CD4-positive, alpha-beta T cell treated with Interleukin-17A for 1 hour (primary cell): ENCODE measurements around the gene CBX6.
"Not testable (repeated sequence)": the region's sequence is repeated elsewhere in the genome, so short reads cannot be mapped to it uniquely, and the experiment has no call there.

ENCODE experiments used
- DNase-seq: peaks from one replicate; pipeline ENCODE4 v3.0.0-alpha.2; 2020

CBX6 gene

GRCh38 chr22:38860283-38861169 is 11.5 kb downstream of the CBX6 start:
- no peak for DNase-seq

- DNase-seq: no peak
Observed at GRCh38 chr22:38859581-38860282, 12.3 kb downstream of the CBX6 start.

- DNase-seq: no peak
Observed at GRCh38 chr22:38858492-38858891, 13.5 kb downstream of the CBX6 start.

- not testable (repeated sequence) for DNase-seq
Observed at GRCh38 chr22:38854476-38854875, 17.5 kb downstream of the CBX6 start.

GRCh38 chr22:38853883-38854282 is 18.1 kb downstream of the CBX6 start:
- DNase-seq: not testable (repeated sequence)

GRCh38 chr22:38853196-38853651 is 18.8 kb downstream of the CBX6 start:
- no peak for DNase-seq

GRCh38 chr22:38852522-38852921 is 19.5 kb downstream of the CBX6 start:
- no peak for DNase-seq

- DNase-seq: no peak
Observed at GRCh38 chr22:38850941-38851849, 20.8 kb downstream of the CBX6 start.

- DNase-seq: no peak
Observed at GRCh38 chr22:38850399-38850798, 21.6 kb downstream of the CBX6 start.

- DNase-seq: no peak
Observed at GRCh38 chr22:38849811-38850210, 22.2 kb downstream of the CBX6 start.

- no peak for DNase-seq
Observed at GRCh38 chr22:38846412-38846811, 25.6 kb downstream of the CBX6 start.

- DNase-seq: no peak
Observed at GRCh38 chr22:38845004-38845740, 26.8 kb downstream of the CBX6 start.

- DNase-seq: no peak
Observed at GRCh38 chr22:38844315-38845003, 27.6 kb downstream of the CBX6 start.

GRCh38 chr22:38843657-38844314 is 28.2 kb downstream of the CBX6 start, which contains the start of gene NPTXR:
TSS of gene NPTXR (minus strand) at chr22:38844028.
- DNase-seq: peak; percentile 30

GRCh38 chr22:38843201-38843656 is 28.8 kb downstream of the CBX6 start:
- DNase-seq: peak; percentile 45

- no peak for DNase-seq
Observed at GRCh38 chr22:38842512-38843200, 29.4 kb downstream of the CBX6 start.

- DNase-seq: no peak
Observed at GRCh38 chr22:38841635-38842034, 30.4 kb downstream of the CBX6 start.

- DNase-seq: no peak
Observed at GRCh38 chr22:38841211-38841610, 30.8 kb downstream of the CBX6 start.

GRCh38 chr22:38840129-38840528 is 31.9 kb downstream of the CBX6 start:
- DNase-seq: no peak

GRCh38 chr22:38839686-38840085 is 32.3 kb downstream of the CBX6 start:
- DNase-seq: no peak
